ENCODE data around the gene ATG2A. TPM values are rescaled to one million over a fixed set of nuclear protein-coding genes. Genes with fewer than 3 reads are reported as not detected.

Gene ATG2A
- total and polyA plus RNA-seq, 9 of the 15 experiments (the other 6 are each of a cell fraction or from before 2014, with no cell fraction given) = 0.25 to 45.9 (median 5.2) TPM

DNA sequence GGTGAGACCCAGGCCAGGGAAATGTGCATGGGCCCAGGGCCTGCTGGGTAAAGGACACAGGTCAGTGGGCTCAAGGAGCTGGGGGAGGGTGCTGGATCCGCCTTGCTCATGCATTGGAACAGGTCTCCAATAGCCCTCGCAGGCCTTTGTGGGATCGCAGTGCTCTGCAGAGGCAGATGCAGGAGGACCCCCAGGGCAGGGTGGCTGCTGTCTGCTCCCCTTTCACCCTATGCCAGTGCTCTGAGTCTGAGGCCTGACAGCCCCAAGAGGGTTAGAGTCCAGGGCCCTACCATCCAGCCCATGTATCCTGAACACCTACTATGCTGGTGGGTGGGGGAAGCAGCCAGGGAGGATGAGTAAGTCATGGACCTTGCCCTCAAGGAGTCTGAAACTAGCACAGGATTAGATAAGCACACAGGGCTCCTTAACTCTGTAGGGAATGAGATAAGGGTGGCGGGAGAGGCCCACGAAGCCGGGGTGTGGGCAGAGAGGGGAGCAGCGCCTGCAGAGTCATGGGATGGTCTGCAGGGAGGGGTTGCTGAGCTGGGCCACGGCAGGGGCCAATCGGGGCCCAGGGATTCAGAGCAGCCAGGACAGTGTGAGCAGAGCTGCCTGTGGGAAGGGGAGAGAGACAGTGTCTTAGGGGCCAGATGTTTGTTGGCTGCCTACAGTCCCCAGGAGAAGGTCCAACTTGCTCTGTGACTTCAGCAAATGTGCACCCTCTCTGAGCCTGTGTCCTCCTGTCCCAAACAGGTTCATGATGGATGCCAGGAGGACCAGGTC is 28.1 kb downstream of the ATG2A start (continued):
- TF ChIP-seq, protein P1, sequence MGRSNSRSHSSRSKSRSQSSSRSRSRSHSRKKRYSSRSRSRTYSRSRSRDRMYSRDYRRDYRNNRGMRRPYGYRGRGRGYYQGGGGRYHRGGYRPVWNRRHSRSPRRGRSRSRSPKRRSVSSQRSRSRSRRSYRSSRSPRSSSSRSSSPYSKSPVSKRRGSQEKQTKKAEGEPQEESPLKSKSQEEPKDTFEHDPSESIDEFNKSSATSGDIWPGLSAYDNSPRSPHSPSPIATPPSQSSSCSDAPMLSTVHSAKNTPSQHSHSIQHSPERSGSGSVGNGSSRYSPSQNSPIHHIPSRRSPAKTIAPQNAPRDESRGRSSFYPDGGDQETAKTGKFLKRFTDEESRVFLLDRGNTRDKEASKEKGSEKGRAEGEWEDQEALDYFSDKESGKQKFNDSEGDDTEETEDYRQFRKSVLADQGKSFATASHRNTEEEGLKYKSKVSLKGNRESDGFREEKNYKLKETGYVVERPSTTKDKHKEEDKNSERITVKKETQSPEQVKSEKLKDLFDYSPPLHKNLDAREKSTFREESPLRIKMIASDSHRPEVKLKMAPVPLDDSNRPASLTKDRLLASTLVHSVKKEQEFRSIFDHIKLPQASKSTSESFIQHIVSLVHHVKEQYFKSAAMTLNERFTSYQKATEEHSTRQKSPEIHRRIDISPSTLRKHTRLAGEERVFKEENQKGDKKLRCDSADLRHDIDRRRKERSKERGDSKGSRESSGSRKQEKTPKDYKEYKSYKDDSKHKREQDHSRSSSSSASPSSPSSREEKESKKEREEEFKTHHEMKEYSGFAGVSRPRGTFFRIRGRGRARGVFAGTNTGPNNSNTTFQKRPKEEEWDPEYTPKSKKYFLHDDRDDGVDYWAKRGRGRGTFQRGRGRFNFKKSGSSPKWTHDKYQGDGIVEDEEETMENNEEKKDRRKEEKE (IDR thresholded peaks at IDR 0.05; ENCODE audit: borderline replicate concordance in 1 of 2, control insufficient read depth in 1 of 2, low read depth in 2 of 2, low read length in 1 of 2) = no peak
- TF ChIP-seq, protein P2, sequence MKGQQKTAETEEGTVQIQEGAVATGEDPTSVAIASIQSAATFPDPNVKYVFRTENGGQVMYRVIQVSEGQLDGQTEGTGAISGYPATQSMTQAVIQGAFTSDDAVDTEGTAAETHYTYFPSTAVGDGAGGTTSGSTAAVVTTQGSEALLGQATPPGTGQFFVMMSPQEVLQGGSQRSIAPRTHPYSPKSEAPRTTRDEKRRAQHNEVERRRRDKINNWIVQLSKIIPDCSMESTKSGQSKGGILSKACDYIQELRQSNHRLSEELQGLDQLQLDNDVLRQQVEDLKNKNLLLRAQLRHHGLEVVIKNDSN (CRISPR knock-in tag; IDR thresholded peaks at IDR 0.05) = 0 out of 2 replicates have a peak, but pooled peaks have one; percentile 32
- peak; percentile 99 for TF ChIP-seq ARID1B (IDR thresholded peaks at IDR 0.05)
- TF ChIP-seq, protein P3, sequence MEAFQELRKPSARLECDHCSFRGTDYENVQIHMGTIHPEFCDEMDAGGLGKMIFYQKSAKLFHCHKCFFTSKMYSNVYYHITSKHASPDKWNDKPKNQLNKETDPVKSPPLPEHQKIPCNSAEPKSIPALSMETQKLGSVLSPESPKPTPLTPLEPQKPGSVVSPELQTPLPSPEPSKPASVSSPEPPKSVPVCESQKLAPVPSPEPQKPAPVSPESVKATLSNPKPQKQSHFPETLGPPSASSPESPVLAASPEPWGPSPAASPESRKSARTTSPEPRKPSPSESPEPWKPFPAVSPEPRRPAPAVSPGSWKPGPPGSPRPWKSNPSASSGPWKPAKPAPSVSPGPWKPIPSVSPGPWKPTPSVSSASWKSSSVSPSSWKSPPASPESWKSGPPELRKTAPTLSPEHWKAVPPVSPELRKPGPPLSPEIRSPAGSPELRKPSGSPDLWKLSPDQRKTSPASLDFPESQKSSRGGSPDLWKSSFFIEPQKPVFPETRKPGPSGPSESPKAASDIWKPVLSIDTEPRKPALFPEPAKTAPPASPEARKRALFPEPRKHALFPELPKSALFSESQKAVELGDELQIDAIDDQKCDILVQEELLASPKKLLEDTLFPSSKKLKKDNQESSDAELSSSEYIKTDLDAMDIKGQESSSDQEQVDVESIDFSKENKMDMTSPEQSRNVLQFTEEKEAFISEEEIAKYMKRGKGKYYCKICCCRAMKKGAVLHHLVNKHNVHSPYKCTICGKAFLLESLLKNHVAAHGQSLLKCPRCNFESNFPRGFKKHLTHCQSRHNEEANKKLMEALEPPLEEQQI (IDR thresholded peaks at IDR 0.05) = no peak; the same call in 1 of the 2 replicates
- TF ChIP-seq PCBP2 (IDR thresholded peaks at IDR 0.05; ENCODE audit: low read depth, low read length, poor library complexity, severe bottlenecking) = no peak
- TF ChIP-seq ZNF77 (CRISPR knock-in tag; IDR thresholded peaks at IDR 0.05) = no peak
- TF ChIP-seq NCOA4 (IDR thresholded peaks at IDR 0.05; ENCODE audit: partially characterized antibody) = no peak
- no peak for TF ChIP-seq ETV6 (IDR thresholded peaks at IDR 0.05; ENCODE audit: borderline replicate concordance in 1 of 2, low read depth in 2 of 2, low read length in 1 of 2)
- no peak for TF ChIP-seq ETV6 (CRISPR knock-in tag; IDR thresholded peaks at IDR 0.05; ENCODE audit: borderline replicate concordance)
- TF ChIP-seq, protein P4, sequence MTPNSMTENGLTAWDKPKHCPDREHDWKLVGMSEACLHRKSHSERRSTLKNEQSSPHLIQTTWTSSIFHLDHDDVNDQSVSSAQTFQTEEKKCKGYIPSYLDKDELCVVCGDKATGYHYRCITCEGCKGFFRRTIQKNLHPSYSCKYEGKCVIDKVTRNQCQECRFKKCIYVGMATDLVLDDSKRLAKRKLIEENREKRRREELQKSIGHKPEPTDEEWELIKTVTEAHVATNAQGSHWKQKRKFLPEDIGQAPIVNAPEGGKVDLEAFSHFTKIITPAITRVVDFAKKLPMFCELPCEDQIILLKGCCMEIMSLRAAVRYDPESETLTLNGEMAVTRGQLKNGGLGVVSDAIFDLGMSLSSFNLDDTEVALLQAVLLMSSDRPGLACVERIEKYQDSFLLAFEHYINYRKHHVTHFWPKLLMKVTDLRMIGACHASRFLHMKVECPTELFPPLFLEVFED (CRISPR knock-in tag; conservative IDR thresholded peaks at IDR 0.05) = peak; percentile 35
- TF ChIP-seq SP1 (CRISPR knock-in tag; IDR thresholded peaks at IDR 0.05) = peak; percentile 71
- peak; percentile 96 for TF ChIP-seq SOX6 (IDR thresholded peaks at IDR 0.05)
- no peak for TF ChIP-seq FOXJ3 (CRISPR knock-in tag; IDR thresholded peaks at IDR 0.05)
- no peak for TF ChIP-seq PHF8 (IDR thresholded peaks at IDR 0.05; ENCODE audit: borderline replicate concordance, low read length)
- no peak for TF ChIP-seq ZNF253 (CRISPR knock-in tag; conservative IDR thresholded peaks at IDR 0.05)
- TF ChIP-seq POLR2G (IDR thresholded peaks at IDR 0.05; ENCODE audit: low read depth, low read length) = 0 out of 2 replicates have a peak, but pooled peaks have one; percentile 20
- peak; percentile 72 for TF ChIP-seq BHLHE40 (IDR thresholded peaks at IDR 0.05; ENCODE audit: low read length)

All from K562 (cell line).